Measurements from ENCODE around the gene PAGR1.
"Not testable (repeated sequence)": the region's sequence is repeated elsewhere in the genome, so short reads cannot be mapped to it uniquely, and the experiment has no call there.

The PAGR1 gene

GRCh38 chr16:29793153-29793552, 22.8 kb upstream of the PAGR1 start:
- DNase-seq = not testable (repeated sequence)

DNA sequence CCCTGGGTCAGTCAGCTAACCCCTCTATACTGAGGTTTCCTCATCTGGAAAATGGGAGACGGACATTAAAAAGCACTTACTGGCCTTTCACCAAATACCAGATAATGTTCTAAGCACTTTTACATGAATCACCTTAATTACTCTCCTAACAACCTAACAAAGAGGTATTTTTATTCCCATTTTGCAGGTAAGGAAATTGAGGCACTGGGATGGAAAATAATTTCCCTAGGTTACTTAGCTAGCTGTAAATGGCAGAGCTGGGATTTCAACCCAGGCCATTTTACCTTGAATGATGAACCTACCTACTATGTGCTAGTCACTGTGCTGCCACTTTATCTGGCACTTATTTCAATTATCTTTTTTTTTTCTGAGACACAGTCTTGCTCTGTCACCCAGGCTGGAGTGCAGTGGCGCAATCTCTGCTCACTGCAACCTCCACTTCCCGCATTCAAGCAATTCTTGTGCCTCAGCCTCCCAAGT, 21.7 kb upstream of the PAGR1 start:
- no peak for DNase-seq

DNA sequence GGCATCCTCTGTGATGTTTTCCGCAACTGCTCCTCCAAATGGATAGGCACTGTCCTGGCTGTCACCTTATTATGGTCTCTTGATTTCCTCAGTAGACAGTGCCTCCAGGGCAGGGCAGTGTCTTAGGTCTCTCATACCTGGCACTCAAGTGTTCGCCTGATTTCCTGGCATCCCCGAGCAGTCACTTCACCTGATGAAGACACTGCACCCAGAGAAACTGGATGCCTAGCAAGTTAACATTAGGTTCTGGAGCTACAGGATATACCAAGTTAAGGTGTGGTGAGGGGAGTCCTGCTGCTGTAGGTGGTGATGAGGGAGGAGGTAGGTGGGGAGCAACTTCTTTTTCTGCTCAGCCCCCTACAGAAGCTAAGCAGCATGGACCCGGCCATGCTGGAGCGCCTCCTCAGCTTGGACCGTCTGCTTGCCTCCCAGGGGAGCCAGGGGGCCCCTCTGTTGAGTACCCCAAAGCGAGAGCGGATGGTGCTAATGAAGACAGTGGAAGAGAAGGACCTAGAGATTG, 13.5 kb upstream of the PAGR1 start:
- no peak for DNase-seq

DNA sequence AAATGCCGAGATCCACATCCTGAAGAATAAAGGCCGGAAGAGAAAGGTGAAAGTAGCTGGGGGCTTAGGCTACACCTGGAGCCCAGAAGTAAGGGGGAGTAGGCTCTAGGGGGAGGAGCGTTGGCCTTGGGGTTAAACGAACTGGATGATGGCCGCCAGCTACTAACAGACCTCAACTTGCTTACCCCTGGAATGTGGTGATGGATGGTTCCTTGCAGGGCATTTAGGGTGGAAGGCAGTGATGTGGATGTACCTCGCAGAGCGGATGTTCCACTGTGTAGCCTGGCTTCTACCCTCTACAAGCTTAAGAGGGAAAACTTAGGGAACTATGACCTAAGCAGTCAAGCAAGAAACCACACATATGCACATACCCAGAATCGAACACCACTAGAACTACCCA, 11.9 kb upstream of the PAGR1 start:
- DNase-seq = no peak

DNA sequence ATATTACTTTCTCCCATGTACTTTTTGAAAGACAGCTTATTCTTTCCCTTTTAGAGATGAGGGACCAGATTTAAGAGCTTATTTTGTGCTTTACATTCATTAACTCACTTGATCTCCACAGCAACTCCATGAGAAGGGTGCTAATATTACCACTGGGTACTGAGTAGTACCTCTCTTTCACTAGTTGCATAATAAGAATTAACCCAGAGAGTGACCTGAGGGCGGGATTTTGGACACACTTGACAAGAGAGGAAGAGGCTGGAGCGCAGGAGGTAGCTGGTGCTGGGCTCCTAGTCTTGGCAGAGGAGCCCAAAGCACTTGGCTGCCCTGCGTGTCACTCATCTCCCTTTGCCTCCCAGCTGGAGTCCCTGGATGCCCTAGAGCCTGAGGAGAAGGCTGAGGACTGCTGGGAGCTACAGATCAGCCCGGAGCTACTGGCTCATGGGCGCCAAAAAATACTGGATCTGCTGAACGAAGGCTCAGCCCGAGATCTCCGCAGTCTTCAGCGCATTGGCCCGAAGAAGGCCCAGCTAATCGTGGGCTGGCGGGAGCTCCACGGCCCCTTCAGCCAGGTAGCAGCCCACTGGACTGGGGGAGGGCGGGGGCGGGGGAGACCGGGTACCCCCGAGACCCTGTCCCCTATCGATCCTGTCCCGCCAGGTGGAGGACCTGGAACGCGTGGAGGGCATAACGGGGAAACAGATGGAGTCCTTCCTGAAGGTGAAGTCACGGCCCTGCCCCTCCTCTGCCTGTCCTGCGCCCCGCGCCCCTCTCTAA, 11.3 kb upstream of the PAGR1 start:
- no peak for DNase-seq

- DNase-seq = peak; percentile 98
Measured at GRCh38 chr16:29805232-29806098, 10.5 kb upstream of the PAGR1 start.

- no peak for DNase-seq
Measured at GRCh38 chr16:29806099-29806579, 9.8 kb upstream of the PAGR1 start, which contains the start of gene MAZ. TSS of gene MAZ (plus strand) at chr16:29806529. CDS start at chr16:29806702, 173 bp downstream.

- no peak for DNase-seq
Measured at GRCh38 chr16:29806641-29807425, 9.1 kb upstream of the PAGR1 start.

DNA sequence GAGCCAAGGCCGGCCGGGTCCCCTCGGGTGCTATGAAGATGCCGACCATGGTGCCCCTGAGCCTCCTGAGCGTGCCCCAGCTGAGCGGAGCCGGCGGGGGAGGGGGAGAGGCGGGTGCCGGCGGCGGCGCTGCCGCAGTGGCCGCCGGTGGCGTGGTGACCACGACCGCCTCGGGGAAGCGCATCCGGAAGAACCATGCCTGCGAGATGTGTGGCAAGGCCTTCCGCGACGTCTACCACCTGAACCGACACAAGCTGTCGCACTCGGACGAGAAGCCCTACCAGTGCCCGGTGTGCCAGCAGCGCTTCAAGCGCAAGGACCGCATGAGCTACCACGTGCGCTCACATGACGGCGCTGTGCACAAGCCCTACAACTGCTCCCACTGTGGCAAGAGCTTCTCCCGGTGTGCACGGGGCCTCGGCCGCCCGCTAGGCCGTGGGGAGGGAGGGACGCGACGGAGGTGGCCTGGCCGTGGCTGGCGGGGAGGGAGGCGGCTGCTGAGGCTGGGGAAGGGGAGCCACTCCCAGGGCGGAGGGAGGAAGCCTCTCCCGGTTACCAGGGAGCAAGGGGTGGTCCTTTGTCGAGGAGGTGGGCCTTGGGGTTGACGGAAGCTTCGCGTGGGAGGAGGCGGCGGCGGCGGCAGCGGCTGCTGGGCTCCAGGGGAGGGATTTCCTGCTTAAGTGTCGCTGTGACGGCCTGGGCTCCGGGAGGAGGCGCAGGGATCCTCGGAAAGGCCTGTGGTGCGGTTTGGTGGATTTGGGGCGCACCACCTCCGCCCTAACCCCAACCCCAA, 8.3 kb upstream of the PAGR1 start:
- DNase-seq = peak; percentile 91 to 92

GRCh38 chr16:29808219-29808900, 7.6 kb upstream of the PAGR1 start:
- DNase-seq = no peak

- no peak for DNase-seq
Measured at GRCh38 chr16:29809031-29809747, 6.8 kb upstream of the PAGR1 start.

- DNase-seq = peak in 1 of 2 donors; percentile 62
Measured at GRCh38 chr16:29809850-29810698, 5.9 kb upstream of the PAGR1 start.

DNA sequence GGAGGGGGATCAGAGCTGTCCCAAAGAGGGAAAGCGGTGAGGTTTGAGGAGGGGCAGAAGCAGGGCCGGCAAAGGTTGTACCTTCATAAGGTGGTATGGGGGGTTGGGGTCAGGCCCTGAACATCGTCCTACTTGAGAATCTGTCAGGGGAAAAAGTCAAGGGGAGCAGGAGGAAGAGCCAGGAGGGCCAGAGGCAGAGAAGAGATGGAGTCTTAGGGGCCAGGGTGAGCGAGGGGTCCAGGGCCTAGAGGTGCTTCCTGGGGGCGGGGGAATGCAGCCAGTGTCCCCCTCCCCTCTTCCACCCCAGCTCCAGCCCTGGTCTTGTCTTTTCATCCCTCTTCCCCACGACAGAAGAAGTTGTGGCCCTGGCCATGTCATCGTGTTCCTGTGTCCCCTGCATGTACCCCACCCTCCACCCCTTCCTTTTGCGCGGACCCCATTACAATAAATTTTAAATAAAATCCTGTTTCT, 5.2 kb upstream of the PAGR1 start:
- no peak for DNase-seq

- DNase-seq = peak; percentile 82 to 85
Measured at GRCh38 chr16:29811170-29811895, 4.6 kb upstream of the PAGR1 start.

DNA sequence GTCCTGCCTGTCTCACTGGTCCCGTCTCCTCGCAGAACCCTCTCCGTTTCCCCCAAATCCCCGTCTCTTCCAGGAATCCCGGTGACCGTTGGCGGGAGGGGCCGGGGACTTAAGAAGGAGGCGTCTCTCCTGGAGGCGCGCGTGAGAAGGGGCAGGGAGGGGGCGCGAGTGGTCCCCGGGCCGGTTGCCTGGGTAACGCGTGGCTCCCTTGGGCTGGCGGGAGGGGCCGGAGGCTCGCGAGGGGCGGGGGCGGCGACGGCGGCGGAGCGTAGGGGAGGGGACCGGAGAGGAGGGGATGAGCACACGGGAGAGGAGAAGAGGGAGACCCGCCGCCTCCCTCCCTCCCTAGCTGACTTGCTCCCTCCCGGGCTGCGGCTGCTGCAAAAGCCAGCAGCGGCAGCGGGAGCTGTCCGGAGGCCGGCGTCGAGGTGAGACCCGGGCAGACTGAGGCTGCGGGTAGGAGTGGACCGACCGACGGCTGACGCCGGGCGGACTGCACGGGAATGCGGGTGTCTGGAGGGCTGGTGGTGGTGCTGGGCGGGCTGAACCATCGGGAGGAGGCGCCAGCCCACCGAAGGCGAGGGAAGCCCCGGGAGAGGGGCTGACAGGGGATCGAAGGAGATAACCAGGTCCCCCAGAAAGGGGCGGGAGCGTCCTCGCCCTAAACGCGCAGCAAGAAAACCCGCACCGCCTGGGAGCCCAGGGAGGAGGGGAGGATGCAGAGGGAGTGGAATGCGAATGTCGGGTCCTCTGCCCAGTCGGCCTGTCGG, 3.9 kb upstream of the PAGR1 start, which contains the start of gene PRRT2:
PRRT2 (plus strand) TSS at position 298 of the 770 bp plus-strand sequence. CDS start 862 bp downstream, outside the sequence.
- DNase-seq = peak; percentile 35 to 56

- DNase-seq = no peak
Measured at GRCh38 chr16:29812754-29813643, 3.0 kb upstream of the PAGR1 start.
